IMR-90 (cell line): ENCODE measurements around the gene TSR3. TPM values are rescaled to one million over a fixed set of nuclear protein-coding genes. Genes with fewer than 3 reads are reported as not detected.

Source experiments
- ATAC-seq: fragments of 200-7000 bp; cut with Tn5 transposase; 2 replicates; pipeline ENCODE4 v1.9.1; 2020; ENCODE audit warnings: low read depth, mild to moderate bottlenecking, moderate library complexity
- BruUV-seq: library from RNA; stranded (reverse); fragments of 400-500 nt; replicated peaks from 2 replicates; lab custom pipeline; 2021; lab: Mats Ljungman, UMichigan
- CTCF ChIA-PET: fragments of 300-600 bp; formaldehyde crosslinking; extraction: SDS; loops from one replicate; lab custom pipeline; 2021; ENCODE audit warnings: antibody characterized with exemption; lab: Yijun Ruan, JAX
- POLR2A ChIA-PET: fragments of 300-600 bp; sonication (Branson Sonifier 250); formaldehyde crosslinking; loops from one replicate; lab custom pipeline; 2022; ENCODE audit warnings: antibody characterized with exemption; ENCODE audit not compliant: unreplicated experiment; lab: Charles Lee
- DNase-seq: peaks from one replicate; pipeline ENCODE4 v3.0.0; 2013
- H2AFZ ChIP-seq: replicated peaks from 2 replicates; pipeline ENCODE3; 2013; ENCODE audit warnings: low read length, mild to moderate bottlenecking; ENCODE audit not compliant: poor library complexity
- H2AK5ac ChIP-seq: 2 replicates; pipeline ENCODE4 v1.6.1; 2013; ENCODE audit warnings: low read depth, low read length, inconsistent platforms
- H2AK9ac ChIP-seq: replicated peaks from 2 replicates; pipeline ENCODE3; 2013; ENCODE audit warnings: mild to moderate bottlenecking, low read depth, low read length, moderate library complexity; ENCODE audit not compliant: poor library complexity
- H2BK120ac ChIP-seq: 2 replicates; pipeline ENCODE4 v1.6.1; 2013; ENCODE audit warnings: low read depth, low read length, inconsistent platforms
- H2BK15ac ChIP-seq: 3 replicates; pipeline ENCODE4 v1.6.1; 2013; ENCODE audit warnings: low read depth, low read length, inconsistent platforms
- H2BK20ac ChIP-seq: 2 replicates; pipeline ENCODE4 v1.6.1; 2013; ENCODE audit warnings: low read depth, mild to moderate bottlenecking, inconsistent platforms, low read length, moderate library complexity
- H2BK5ac ChIP-seq: 2 replicates; pipeline ENCODE4 v1.6.1; 2013; ENCODE audit warnings: mild to moderate bottlenecking, low read depth, low read length, inconsistent platforms; ENCODE audit not compliant: poor library complexity, severe bottlenecking
- H3K14ac ChIP-seq: replicated peaks from 2 replicates; pipeline ENCODE4 v1.6.1; 2013; ENCODE audit warnings: low read depth, low read length, inconsistent platforms
- H3K18ac ChIP-seq: 2 replicates; pipeline ENCODE4 v1.6.1; 2013; ENCODE audit warnings: low read depth, low read length, control low read depth
- H3K23ac ChIP-seq: 2 replicates; pipeline ENCODE4 v1.6.1; 2013; ENCODE audit warnings: low read depth, low read length, inconsistent platforms
- H3K27ac ChIP-seq: 2 replicates; pipeline ENCODE4 v1.5.1; 2013; ENCODE audit warnings: mild to moderate bottlenecking, control low read depth, low read length; ENCODE audit not compliant: insufficient read depth
- H3K27me3 ChIP-seq: 2 replicates; pipeline ENCODE4 v1.6.1; 2013; ENCODE audit warnings: low read length; ENCODE audit not compliant: control insufficient read depth, insufficient read depth
- H3K36me3 ChIP-seq: 2 replicates; pipeline ENCODE4 v1.6.1; 2013; ENCODE audit warnings: low read length, mixed read lengths; ENCODE audit not compliant: control insufficient read depth, insufficient read depth
- H3K4ac ChIP-seq: 2 replicates; pipeline ENCODE4 v1.6.1; 2013; ENCODE audit warnings: low read depth, low read length, inconsistent platforms
- H3K4me1 ChIP-seq: 2 replicates; pipeline ENCODE4 v1.6.1; 2013; ENCODE audit warnings: low read length, mixed read lengths; ENCODE audit not compliant: control insufficient read depth, insufficient read depth
- H3K4me2 ChIP-seq: 2 replicates; pipeline ENCODE4 v1.6.1; 2013; ENCODE audit warnings: low read depth, mild to moderate bottlenecking, control low read depth, low read length, moderate library complexity
- H3K4me3 ChIP-seq: 2 replicates; pipeline ENCODE4 v1.5.1; 2013; ENCODE audit warnings: low read depth, mild to moderate bottlenecking, control low read depth, low read length, moderate library complexity; ENCODE audit not compliant: insufficient read depth
- H3K56ac ChIP-seq: 2 replicates; pipeline ENCODE4 v1.6.1; 2013; ENCODE audit warnings: low read length, inconsistent platforms; ENCODE audit not compliant: insufficient read depth; ENCODE audit errors: extremely low read depth
- H3K79me1 ChIP-seq, 2 experiments: 2 replicates each; pipeline ENCODE4 v1.6.1; 2013; ENCODE audit warnings: low read length in 2 of 2, inconsistent platforms in 1 of 2, low read depth in 1 of 2
- H3K9ac ChIP-seq: 2 replicates; pipeline ENCODE4 v1.6.1; 2013; ENCODE audit warnings: low read depth, low read length, control low read depth
- H3K9me1 ChIP-seq: 2 replicates; pipeline ENCODE4 v1.6.1; 2013; ENCODE audit warnings: low read length, inconsistent platforms; ENCODE audit not compliant: insufficient read depth
- H3K9me3 ChIP-seq: 2 replicates; pipeline ENCODE4 v1.6.1; 2013; ENCODE audit warnings: low read length; ENCODE audit not compliant: control insufficient read depth, insufficient read depth
- H4K20me1 ChIP-seq: 2 replicates; pipeline ENCODE4 v1.6.1; 2013; ENCODE audit warnings: low read length, inconsistent platforms; ENCODE audit not compliant: insufficient read depth
- H4K5ac ChIP-seq: 2 replicates; pipeline ENCODE4 v1.6.1; 2013; ENCODE audit warnings: mild to moderate bottlenecking, low read depth, low read length, control low read depth
- H4K8ac ChIP-seq, 2 experiments: 2 replicates each; pipeline ENCODE4 v1.6.1; 2013; ENCODE audit warnings: low read depth in 2 of 2, low read length in 2 of 2, control low read depth in 1 of 2, inconsistent platforms in 1 of 2
- H4K91ac ChIP-seq: 2 replicates; pipeline ENCODE4 v1.6.1; 2013; ENCODE audit warnings: low read depth, low read length, inconsistent platforms; ENCODE audit not compliant: insufficient read depth
- CEBPB ChIP-seq: IDR thresholded peaks from 2 replicates; pipeline ENCODE4 v1.6.1; 2012; ENCODE audit warnings: low read depth, low read length, improper control_type of control experiment
- CHD1 ChIP-seq: IDR thresholded peaks from 2 replicates; pipeline ENCODE4 v1.6.1; 2012; ENCODE audit warnings: low read depth, low read length, improper control_type of control experiment
- CTCF ChIP-seq: conservative IDR thresholded peaks from 2 replicates; pipeline ENCODE4 v1.5.1; 2012; ENCODE audit warnings: mild to moderate bottlenecking, low read depth, low read length, improper control_type of control experiment
- ELK1 ChIP-seq: fragments of 150-350 bp; IDR thresholded peaks from 2 replicates; pipeline ENCODE4 v1.6.1; 2016; ENCODE audit warnings: low read depth, mild to moderate bottlenecking, low read length, moderate library complexity, borderline replicate concordance
- MAZ ChIP-seq: IDR thresholded peaks from 2 replicates; pipeline ENCODE4 v1.6.1; 2012; ENCODE audit warnings: low read depth, mild to moderate bottlenecking, low read length, improper control_type of control experiment, moderate library complexity, borderline replicate concordance
- NFE2L2 ChIP-seq: fragments of 150-350 bp; IDR thresholded peaks from 2 replicates; pipeline ENCODE4 v1.6.1; 2016; ENCODE audit warnings: low read depth, mild to moderate bottlenecking, low read length
- POLR2A ChIP-seq: IDR thresholded peaks from 2 replicates; pipeline ENCODE4 v1.6.1; 2012; ENCODE audit warnings: mild to moderate bottlenecking, low read depth, low read length
- RAD21 ChIP-seq: IDR thresholded peaks from 2 replicates; pipeline ENCODE4 v1.6.1; 2012; ENCODE audit warnings: low read length, improper control_type of control experiment
- RCOR1 ChIP-seq: IDR thresholded peaks from 2 replicates; pipeline ENCODE4 v1.6.1; 2012; ENCODE audit warnings: mild to moderate bottlenecking, low read length, improper control_type of control experiment; ENCODE audit not compliant: insufficient replicate concordance
- RFX5 ChIP-seq: IDR thresholded peaks from 2 replicates; pipeline ENCODE4 v1.8.0; 2012; ENCODE audit warnings: low read depth, mild to moderate bottlenecking, low read length, moderate library complexity
- SMC3 ChIP-seq: fragments of 150-350 bp; IDR thresholded peaks from 2 replicates; pipeline ENCODE4 v1.6.1; 2016; ENCODE audit warnings: low read depth, mild to moderate bottlenecking, antibody characterized with exemption, low read length, moderate library complexity
- USF2 ChIP-seq: fragments of 150-350 bp; IDR thresholded peaks from 2 replicates; pipeline ENCODE4 v1.6.1; 2017; ENCODE audit warnings: mild to moderate bottlenecking, antibody characterized with exemption, low read length, low read depth
- WGBS, 2 experiments: methylation state at CpG; one replicate each; pipeline versions ENCODE4 v1.1.5 to v1.1.7; 2013; ENCODE audit warnings: missing lambda C conversion rate in 2 of 2; ENCODE audit not compliant: insufficient read length in 1 of 2; ENCODE audit errors: extremely low coverage in 2 of 2; 5-methylcytosine and 5-hydroxymethylcytosine counted together
- dilution Hi-C: fragments of 300-500 bp; cut with HindIII; formaldehyde crosslinking; loops from one replicate; pipeline ENCODE4 v1.14.3; 2018; ENCODE audit warnings: low sequenced_read_pairs; ENCODE audit not compliant: unreplicated experiment
- in situ Hi-C: fragments of 300-500 bp; cut with MboI; formaldehyde crosslinking; loops from 3 replicates; pipeline ENCODE4 v1.14.3; 2019; ENCODE audit warnings: low sequenced_read_pairs, inconsistent platforms, mixed read lengths
- intact Hi-C: fragments of 100-400 bp; cut with micrococcal nuclease; formaldehyde crosslinking; loops from 2 replicates; pipeline ENCODE4 v1.10.0; 2022
- polyA plus RNA-seq, 3 experiments: library from polyadenylated mRNA; depleted of rRNA; stranded (reverse); fragments of >200 nt; gene quantifications; 2 replicates each; pipeline ENCODE4 v1.2.3, GENCODE V29; 2012; ENCODE audit warnings: low replicate concordance in 1 of 3
- total RNA-seq: library from RNA; depleted of rRNA; stranded (reverse); fragments of >200 nt; gene quantifications from 2 replicates; pipeline ENCODE4 v1.2.3, GENCODE V29; 2012

TSR3 gene
- total and polyA plus RNA-seq, 2 of the 4 experiments (the other 2 are of a cell fraction), result 38.0 to 52.9 TPM

GRCh38 chr16:1345087-1345486, 6.6 kb downstream of the TSR3 start (continued):
- no peak for TF ChIP-seq CTCF
- no peak for TF ChIP-seq CEBPB

GRCh38 chr16:1344499-1344898, 7.2 kb downstream of the TSR3 start:
- H2AFZ ChIP-seq, result no peak overlapping the region
- no peak overlapping the region for H2BK20ac ChIP-seq
- dilution Hi-C loops, result no loop called here
- no peak for DNase-seq
- no peak overlapping the region for H2AK5ac ChIP-seq
- H3K4ac ChIP-seq, result no peak overlapping the region
- H3K27ac ChIP-seq, result no peak overlapping the region
- no peak overlapping the region for H3K9ac ChIP-seq
- H3K9me1 ChIP-seq, result no peaks in the 10 kb centered on the region
- BruUV-seq, result no TSS peak
- WGBS, 2 experiments, result 89% methylated on average over 11 of the region's 14 CpGs; no CpG with 5 or more reads in 1 of the 2 experiments
- 0 out of 2 replicates have a peak, but pooled peaks cover 2% of the 10 kb centered on the region for H3K4me1 ChIP-seq
- no peak overlapping the region for H3K4me2 ChIP-seq
- TF ChIP-seq RCOR1 (no peak), RFX5 (no peak), CEBPB (no peak), MAZ (no peak), SMC3 (no peak), NFE2L2 (no peak), USF2 (no peak), ELK1 (no peak), CHD1 (no peak), POLR2A (no peak), RAD21 (no peak)
- no peak overlapping the region for H2BK15ac ChIP-seq
- no peak overlapping the region for H2BK5ac ChIP-seq
- peaks cover 0 to 4% of the 10 kb centered on the region in 2 experiments; a peak in 2 of 4 replicates for H3K79me1 ChIP-seq
- no peak overlapping the region for H4K5ac ChIP-seq
- no peaks in the 10 kb centered on the region for H3K27me3 ChIP-seq
- ChIA-PET POLR2A (no interaction called here), CTCF (interaction anchor here (1.6 kb wide), 1 partner anchor 19 kb away, joined by 3 read pairs; no protein-coding TSS in a partner anchor)
- H3K36me3 ChIP-seq, result peaks cover 17% of the 10 kb centered on the region
- H2AK9ac ChIP-seq, result no peak overlapping the region
- H3K4me3 ChIP-seq, result no peak overlapping the region
- H4K20me1 ChIP-seq, result no peaks in the 10 kb centered on the region
- no peak overlapping the region for H3K56ac ChIP-seq
- H3K9me3 ChIP-seq, result no peaks in the 10 kb centered on the region
- no peak overlapping the region for H3K18ac ChIP-seq
- H4K8ac ChIP-seq, result no peak overlapping the region
- no peak overlapping the region for H3K14ac ChIP-seq
- intact Hi-C loops, result no loop called here
- no peak overlapping the region for H3K23ac ChIP-seq
- no peak for ATAC-seq
- in situ Hi-C loops, result no loop called here
- no peak overlapping the region for H4K91ac ChIP-seq
- H2BK120ac ChIP-seq, result no peak overlapping the region
